Effector memory CD4-positive, alpha-beta T cell (primary cell): ENCODE results near the gene SNX22.
A peak's percentile ranks its signal among the peaks of the same experiment; 100 is the strongest.
"Not testable (repeated sequence)": the region's sequence is repeated elsewhere in the genome, so short reads cannot be mapped to it uniquely, and the experiment has no call there.

Experiments used
- DNase-seq, 3 donors: peaks; one replicate each; pipeline ENCODE4 v3.0.0-alpha.2; 2020
- H3K27ac ChIP-seq: 2 replicates; pipeline ENCODE4 v1.7.0; 2013; ENCODE audit warnings: mild to moderate bottlenecking, low read length, moderate library complexity; ENCODE audit not compliant: insufficient read depth, poor library complexity, severe bottlenecking
- H3K27me3 ChIP-seq: replicated peaks from 2 replicates; pipeline ENCODE4 v1.7.0; 2013; ENCODE audit warnings: mild to moderate bottlenecking, low read length; ENCODE audit not compliant: insufficient read depth, control insufficient read depth, poor library complexity, severe bottlenecking
- H3K36me3 ChIP-seq: 2 replicates; pipeline ENCODE4 v1.7.0; 2013; ENCODE audit warnings: mild to moderate bottlenecking, low read length, moderate library complexity; ENCODE audit not compliant: control insufficient read depth, insufficient read depth
- H3K4me1 ChIP-seq: 2 replicates; pipeline ENCODE4 v1.7.0; 2013; ENCODE audit warnings: low read length, mild to moderate bottlenecking; ENCODE audit not compliant: control insufficient read depth, insufficient read depth, poor library complexity, severe bottlenecking
- H3K4me3 ChIP-seq: 2 replicates; pipeline ENCODE4 v1.7.0; 2013; ENCODE audit warnings: low read length, low read depth, mild to moderate bottlenecking; ENCODE audit not compliant: insufficient read depth, poor library complexity, severe bottlenecking
- H3K9me3 ChIP-seq: 2 replicates; pipeline ENCODE4 v1.7.0; 2013; ENCODE audit warnings: mild to moderate bottlenecking, low read length, moderate library complexity; ENCODE audit not compliant: control insufficient read depth
- total RNA-seq, 3 donors: gene quantifications; one replicate each; lab custom pipeline; 2026; lab: John Stamatoyannopoulos, UW

The SNX22 gene
- total RNA-seq, result 0 to 1.9 (median 0.35) reads per million in 3 donors

DNA sequence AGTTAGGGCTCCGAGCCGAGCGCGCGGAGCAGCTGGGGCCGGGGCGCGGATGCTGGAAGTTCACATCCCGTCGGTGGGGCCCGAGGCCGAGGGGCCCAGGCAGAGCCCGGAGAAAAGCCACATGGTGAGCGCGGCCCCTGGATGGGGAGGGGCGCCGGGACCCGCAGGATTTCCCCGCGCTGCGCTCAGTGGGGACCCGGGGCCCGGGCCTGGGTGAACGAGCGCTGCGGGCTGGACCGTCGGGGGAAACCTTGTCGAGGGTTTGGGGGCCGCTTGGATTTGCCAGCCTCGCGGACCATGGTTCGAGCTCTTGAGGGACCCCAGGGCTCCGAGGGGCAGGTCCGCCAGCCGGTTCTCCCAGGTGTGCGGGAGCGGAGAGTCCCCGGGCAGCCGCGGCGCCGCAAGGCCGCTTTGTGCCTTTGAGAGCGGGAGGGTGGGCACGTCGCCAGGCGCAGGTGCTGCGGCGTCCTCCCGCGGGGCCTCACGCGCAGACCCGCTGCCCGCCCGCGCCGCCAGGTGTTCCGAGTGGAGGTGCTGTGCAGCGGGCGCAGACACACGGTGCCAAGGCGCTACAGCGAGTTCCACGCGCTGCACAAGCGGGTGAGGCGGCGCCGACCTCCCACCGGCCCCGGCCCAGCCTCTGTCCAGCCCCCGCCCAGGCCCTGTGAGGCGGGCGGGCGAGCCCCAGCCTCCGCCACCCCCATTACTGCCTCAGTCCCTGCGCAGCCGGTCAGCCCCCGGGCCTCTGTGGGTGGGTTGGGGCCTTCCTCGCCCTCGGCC lies at the start of gene SNX22:
TSS of gene SNX22 (plus strand) at position 5 of the 780 bp plus-strand sequence. CDS start at position 50, 45 bp downstream.
- peak in 2 of 3 donors; percentile 6 to 12 for DNase-seq
- H3K27ac ChIP-seq, result no peak within 1 kb of the TSS
- no peaks in the 10 kb centered on the region for H3K9me3 ChIP-seq
- peaks cover 24% of the 10 kb centered on the region for H3K36me3 ChIP-seq
- H3K4me3 ChIP-seq, result peak within 1 kb of the TSS; percentile 51
- H3K27me3 ChIP-seq, result peaks cover 12% of the 10 kb centered on the region
- H3K4me1 ChIP-seq, result peaks cover 23% of the 10 kb centered on the region

DNA sequence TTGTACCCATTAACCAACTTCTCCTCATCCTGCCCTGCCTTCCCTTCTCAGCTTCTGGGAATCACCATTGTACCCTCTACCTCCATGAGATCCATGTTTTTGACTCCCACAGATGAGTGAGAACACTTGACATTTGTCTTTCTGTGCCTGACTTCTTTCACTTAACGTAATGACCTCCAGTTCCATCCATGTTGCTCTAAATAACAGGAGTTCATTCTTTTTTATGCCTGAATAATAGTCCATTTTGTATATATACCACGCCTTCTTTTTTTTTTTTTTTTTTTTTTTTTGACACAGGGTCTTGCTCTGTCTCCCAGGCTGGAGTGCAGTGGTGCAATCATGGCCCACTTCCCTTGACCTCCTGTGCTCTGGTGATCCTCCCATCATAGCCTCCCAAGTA lies 49.0 kb upstream of the SNX22 start:
- Histone ChIP-seq H3K36me3 (no peaks in the 10 kb centered on the region), H3K9me3 (no peaks in the 10 kb centered on the region), H3K27me3 (no peaks in the 10 kb centered on the region), H3K4me1 (peaks cover 6% of the 10 kb centered on the region), H3K27ac (no peak overlapping the region), H3K4me3 (no peak overlapping the region)
- DNase-seq, result no peak

DNA sequence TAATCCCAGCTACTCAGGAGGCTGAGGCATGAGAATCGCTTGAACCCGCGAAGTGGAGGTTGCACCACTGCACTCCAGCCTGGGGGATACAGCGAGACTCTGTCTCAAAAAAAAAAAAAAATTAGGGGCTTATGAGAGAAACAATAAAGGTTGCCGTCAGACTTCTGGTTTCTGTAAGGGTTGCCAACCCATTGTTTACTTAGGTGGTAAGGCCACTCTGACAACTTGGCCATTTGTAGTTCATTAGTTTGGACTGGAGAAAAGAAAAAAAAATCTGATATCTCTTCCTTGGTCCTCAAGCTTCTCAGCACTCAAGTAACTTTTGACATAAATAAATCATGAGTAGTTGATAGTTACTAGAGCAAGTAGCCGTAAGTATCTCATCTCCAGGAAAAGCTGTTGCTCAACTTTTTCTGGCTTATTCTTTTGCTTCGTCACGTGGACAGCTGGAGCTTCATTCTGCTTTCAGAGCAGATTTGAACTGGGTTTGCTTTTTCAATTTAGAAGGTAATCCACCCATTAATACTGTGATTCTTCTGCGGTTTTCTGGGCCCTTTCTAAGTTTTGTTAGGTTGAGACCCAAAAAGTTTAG lies 46.3 kb upstream of the SNX22 start:
- Histone ChIP-seq H3K4me1 (peaks cover 4% of the 10 kb centered on the region), H3K27ac (no peak overlapping the region), H3K36me3 (no peaks in the 10 kb centered on the region), H3K9me3 (no peaks in the 10 kb centered on the region), H3K27me3 (no peaks in the 10 kb centered on the region), H3K4me3 (no peak overlapping the region)
- no peak for DNase-seq

DNA sequence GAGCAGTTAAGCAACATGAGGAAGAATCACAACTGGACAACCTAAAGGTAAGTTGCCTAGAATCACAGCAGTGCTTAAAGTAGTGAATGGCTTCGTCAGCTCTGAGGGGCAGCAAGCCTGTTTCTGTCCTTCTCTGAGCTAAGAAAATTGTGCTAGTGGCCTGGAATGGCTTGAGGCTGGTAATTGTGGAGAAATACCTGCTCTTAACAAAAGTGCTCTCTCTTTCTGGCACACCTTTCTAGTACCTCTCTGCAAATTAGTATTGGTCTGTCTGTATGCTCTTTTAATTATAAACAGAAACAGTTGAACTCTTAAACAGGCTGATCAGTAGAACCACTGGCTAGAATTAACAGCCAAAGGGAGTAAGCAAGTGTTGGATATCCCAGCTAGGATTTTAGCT lies 44.2 kb upstream of the SNX22 start:
- peaks cover 9% of the 10 kb centered on the region for H3K4me1 ChIP-seq
- DNase-seq, result no peak
- H3K27ac ChIP-seq, result no peak overlapping the region
- no peaks in the 10 kb centered on the region for H3K27me3 ChIP-seq
- H3K9me3 ChIP-seq, result no peaks in the 10 kb centered on the region
- no peak overlapping the region for H3K4me3 ChIP-seq
- peaks cover 2% of the 10 kb centered on the region for H3K36me3 ChIP-seq

DNA sequence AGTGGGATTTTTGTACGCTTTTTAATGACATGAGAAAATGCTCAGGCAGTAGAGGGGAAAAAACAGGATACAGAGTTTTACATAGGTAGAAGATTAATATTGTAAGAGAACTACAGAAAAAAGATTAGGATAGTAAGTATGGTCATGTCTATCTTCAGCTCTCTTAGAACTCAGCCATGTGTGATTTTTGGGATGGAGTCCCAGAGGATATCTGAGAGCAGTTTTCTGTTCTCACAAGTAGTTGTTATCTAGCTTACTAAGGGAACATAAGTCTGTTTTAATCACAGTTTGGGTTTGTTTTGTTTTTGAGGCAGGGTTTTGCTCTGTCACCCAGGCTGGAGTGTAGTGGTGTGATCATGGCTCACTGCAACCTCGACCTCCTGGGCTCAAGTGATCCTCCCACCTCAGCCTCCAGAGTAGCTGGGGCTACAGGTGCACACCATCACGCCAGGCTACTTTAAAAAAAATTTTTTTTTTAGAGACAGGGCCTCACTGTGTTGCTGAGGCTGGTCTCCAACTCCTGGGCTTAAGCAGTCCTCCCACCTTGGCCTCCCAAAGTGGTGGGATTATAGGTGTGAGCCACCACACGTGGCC lies 41.3 kb upstream of the SNX22 start:
- not testable (repeated sequence) for H3K27ac ChIP-seq

DNA sequence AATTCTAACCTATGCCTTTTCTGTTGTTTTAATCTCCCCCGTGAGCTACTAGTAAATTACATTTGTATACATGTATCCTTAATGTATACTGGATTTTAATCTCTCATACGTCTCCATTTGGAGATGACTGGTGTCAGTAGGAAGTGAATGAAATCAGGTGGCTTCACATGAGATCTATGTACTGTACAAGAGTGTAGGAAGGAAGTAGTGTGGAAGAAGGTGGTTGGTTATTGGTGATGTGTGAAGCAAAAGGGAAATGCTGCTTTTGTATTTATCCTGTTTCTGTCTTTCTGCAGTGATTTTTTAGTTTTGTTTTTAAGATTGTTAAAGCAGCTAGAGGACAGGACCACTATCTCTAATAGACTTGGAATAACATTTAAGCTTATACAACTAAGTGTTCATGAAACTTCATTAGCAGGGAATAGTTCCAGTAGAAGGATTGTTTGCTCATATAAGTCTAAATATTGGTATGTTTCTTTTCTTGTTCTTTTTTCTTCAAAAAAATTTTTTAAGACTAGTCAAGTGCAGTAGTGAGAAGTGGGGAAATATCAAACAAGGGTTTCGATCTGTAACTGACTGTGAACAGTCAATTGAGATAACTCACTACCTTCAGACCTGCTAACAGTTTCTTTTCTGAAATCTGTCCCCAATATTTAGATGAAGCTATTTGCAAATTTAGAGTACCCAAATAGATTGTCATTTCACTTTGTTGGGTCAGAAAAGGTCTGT lies 40.4 kb upstream of the SNX22 start:
- Histone ChIP-seq H3K9me3 (no peaks in the 10 kb centered on the region), H3K27ac (no peak overlapping the region), H3K27me3 (no peaks in the 10 kb centered on the region), H3K4me1 (peaks cover 9% of the 10 kb centered on the region), H3K36me3 (peaks cover 38% of the 10 kb centered on the region), H3K4me3 (no peak overlapping the region)
- no peak for DNase-seq

More for the DNA sequence above, 41.3 kb upstream of the SNX22 start:
- H3K9me3 ChIP-seq, DNase-seq, H3K27me3 ChIP-seq, H3K4me3 ChIP-seq, H3K4me1 ChIP-seq: not testable (repeated sequence)
- peaks cover 30% of the 10 kb centered on the region for H3K36me3 ChIP-seq

DNA sequence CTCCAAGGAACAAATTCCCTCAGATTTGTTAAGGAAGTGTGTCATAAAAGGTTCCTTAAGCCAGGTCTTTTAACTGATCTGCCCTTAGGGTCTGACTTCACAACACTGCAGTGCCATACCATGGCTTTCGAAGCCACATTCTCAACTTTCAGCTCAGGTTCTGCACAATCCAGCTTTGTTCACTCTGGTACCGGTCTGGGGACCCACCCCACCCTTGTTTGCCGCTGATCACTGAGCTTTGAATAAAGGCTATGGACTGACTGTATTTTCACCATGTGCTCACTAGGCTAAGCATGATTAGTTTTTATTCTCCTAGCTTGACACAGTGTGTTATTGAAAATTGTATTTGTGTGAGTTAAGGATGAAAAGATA lies 39.9 kb upstream of the SNX22 start:
- no peak for DNase-seq
- Histone ChIP-seq H3K4me1 (peaks cover 8% of the 10 kb centered on the region), H3K27ac (no peak overlapping the region), H3K9me3 (no peaks in the 10 kb centered on the region), H3K36me3 (peaks cover 43% of the 10 kb centered on the region), H3K4me3 (no peak overlapping the region), H3K27me3 (no peaks in the 10 kb centered on the region)

DNA sequence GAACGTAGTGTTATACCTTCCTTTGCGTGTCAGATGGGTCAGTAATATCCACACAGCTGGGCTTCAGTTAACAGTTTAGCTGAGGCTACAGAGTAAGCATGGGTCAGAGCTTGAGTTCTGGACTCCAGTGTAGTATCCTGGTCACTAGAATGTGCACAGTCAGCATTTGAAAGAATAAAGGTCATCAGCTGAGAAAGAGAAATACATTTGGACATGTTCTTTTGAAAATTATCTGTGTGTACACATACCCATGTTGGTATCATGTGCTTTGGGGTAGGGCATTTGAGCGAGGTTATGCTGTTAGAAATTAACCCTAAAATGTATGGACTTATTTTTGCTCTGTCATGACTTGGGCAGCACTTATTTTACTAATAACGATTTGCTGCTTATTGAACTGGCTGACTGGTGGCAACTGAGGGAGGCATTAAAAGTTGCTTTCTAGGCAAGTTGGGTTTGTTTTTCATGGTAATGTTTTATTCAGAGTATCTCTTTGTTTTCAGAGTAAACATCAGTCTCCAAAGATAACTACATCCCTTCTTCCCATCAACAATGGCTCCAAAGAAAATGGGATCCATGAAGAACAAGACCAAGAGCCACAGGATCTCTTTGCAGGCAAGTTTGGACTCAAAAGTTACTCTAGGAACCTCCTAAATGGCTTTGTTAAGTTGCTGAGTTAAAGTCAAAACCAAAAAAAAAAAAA lies 39.3 kb upstream of the SNX22 start:
- peaks cover 5% of the 10 kb centered on the region for H3K4me1 ChIP-seq

DNA sequence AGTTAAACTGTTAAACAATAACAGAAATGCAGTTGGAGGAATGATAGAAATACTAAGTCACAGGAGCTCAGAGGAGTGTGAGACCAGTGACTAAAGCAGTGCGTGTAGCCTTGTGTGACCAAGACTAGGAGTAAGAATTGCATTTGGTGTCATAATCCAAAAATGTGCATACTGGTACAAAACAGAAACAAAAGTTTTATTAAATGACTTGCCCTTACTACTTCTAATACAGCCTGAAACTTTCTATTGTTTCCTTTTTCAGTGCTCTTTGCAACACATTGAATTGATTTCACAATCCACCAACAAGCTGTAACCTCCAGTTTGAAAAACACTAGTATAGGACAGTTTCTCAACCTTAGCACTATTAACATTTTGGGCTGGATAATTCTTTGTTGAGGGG lies 38.6 kb upstream of the SNX22 start:
- Histone ChIP-seq H3K27ac (no peak overlapping the region), H3K4me3 (no peak overlapping the region), H3K4me1 (peaks cover 5% of the 10 kb centered on the region), H3K9me3 (no peaks in the 10 kb centered on the region), H3K36me3 (peaks cover 56% of the 10 kb centered on the region), H3K27me3 (no peaks in the 10 kb centered on the region)
- DNase-seq, result no peak

More for the DNA sequence above, 39.3 kb upstream of the SNX22 start:
- Histone ChIP-seq H3K27ac (no peak overlapping the region), H3K9me3 (no peaks in the 10 kb centered on the region), H3K4me3 (no peak overlapping the region), H3K27me3 (no peaks in the 10 kb centered on the region), H3K36me3 (peaks cover 49% of the 10 kb centered on the region)
- DNase-seq, result no peak
